Natural killer cell (primary cell): ENCODE results near the gene RASSF5. TPM values are rescaled to one million over a fixed set of nuclear protein-coding genes. Genes with fewer than 3 reads are reported as not detected.

Source experiments
- ATAC-seq, 3 donors: fragments of 150-1000 bp in 2 of 3; fragments of 200-7000 bp in 1 of 3; cut with Tn5 transposase; 1 replicate in 1 of 3; 2 replicates in 2 of 3; pipeline ENCODE4 v1.10.0; 2021; ENCODE audit warnings: mild to moderate bottlenecking in 2 of 3, moderate library complexity in 2 of 3
- DNase-seq, 2 donors: peaks; one replicate each; pipeline versions ENCODE4 v3.0.0 to v3.0.0-alpha.2; 2013 to 2021; ENCODE audit warnings: mixed read lengths in 1 of 2
- H3K27ac ChIP-seq: one replicate; pipeline ENCODE4 v1.5.1; 2013; ENCODE audit warnings: mild to moderate bottlenecking, low read length
- H3K27me3 ChIP-seq: one replicate; pipeline ENCODE4 v1.6.1; 2013; ENCODE audit warnings: low read length; ENCODE audit not compliant: control insufficient read depth, insufficient read depth
- H3K36me3 ChIP-seq: one replicate; pipeline ENCODE4 v1.6.1; 2013; ENCODE audit warnings: low read length; ENCODE audit not compliant: control insufficient read depth, insufficient read depth
- H3K4me1 ChIP-seq: one replicate; pipeline ENCODE4 v1.6.1; 2013; ENCODE audit warnings: low read length; ENCODE audit not compliant: control insufficient read depth, insufficient read depth
- H3K4me3 ChIP-seq: one replicate; pipeline ENCODE4 v1.5.1; 2013; ENCODE audit warnings: low read length
- H3K9me3 ChIP-seq: one replicate; pipeline ENCODE4 v1.6.1; 2013; ENCODE audit warnings: low read length; ENCODE audit not compliant: control insufficient read depth, insufficient read depth
- H3K27ac Mint-ChIP-seq, 2 donors: one replicate each; pipeline ENCODE4 v1.8.0; 2022; ENCODE audit warnings: mild to moderate bottlenecking in 2 of 2, mixed read lengths in 2 of 2, moderate library complexity in 1 of 2
- H3K27me3 Mint-ChIP-seq, 2 donors: one replicate each; pipeline ENCODE4 v1.8.0; 2022; ENCODE audit warnings: low read depth in 2 of 2, mixed read lengths in 2 of 2
- H3K36me3 Mint-ChIP-seq: one replicate; pipeline ENCODE4 v1.8.0; 2022; ENCODE audit warnings: mixed read lengths
- H3K4me1 Mint-ChIP-seq, 2 donors: one replicate each; pipeline ENCODE4 v1.8.0; 2022; ENCODE audit warnings: mixed read lengths in 2 of 2
- H3K4me3 Mint-ChIP-seq: one replicate; pipeline ENCODE4 v1.8.0; 2022; ENCODE audit warnings: mild to moderate bottlenecking, moderate library complexity, mixed read lengths
- H3K9me3 Mint-ChIP-seq, 2 donors: one replicate each; pipeline ENCODE4 v1.8.0; 2022; ENCODE audit warnings: mixed read lengths in 2 of 2
- WGBS: methylation state at CpG from one replicate; pipeline ENCODE4 v1.1.7; 2013; ENCODE audit warnings: missing lambda C conversion rate; ENCODE audit not compliant: insufficient coverage; 5-methylcytosine and 5-hydroxymethylcytosine counted together
- intact Hi-C: fragments of 100-400 bp; cut with micrococcal nuclease; formaldehyde crosslinking; loops from one replicate; pipeline ENCODE4 v1.14.2; 2022
- total RNA-seq, 4 donors: library from RNA; stranded (reverse); fragments of 120-200 nt in 1 of 4; gene quantifications; one replicate each; pipeline versions ENCODE4 v1.2.3 to v1.2.4, GENCODE V29; 2013 to 2022
- TF ChIP-seq, protein P1 (sequence below): fragments of 200-600 bp; IDR thresholded peaks from one replicate; pipeline ENCODE4 v1.8.0; 2022; ENCODE audit warnings: antibody characterized with exemption

The RASSF5 gene
- total RNA-seq, 3 donors from 2014 or later (not counting 1 experiment from before 2014, with no cell fraction given): 231 to 333 (median 279) TPM

DNA sequence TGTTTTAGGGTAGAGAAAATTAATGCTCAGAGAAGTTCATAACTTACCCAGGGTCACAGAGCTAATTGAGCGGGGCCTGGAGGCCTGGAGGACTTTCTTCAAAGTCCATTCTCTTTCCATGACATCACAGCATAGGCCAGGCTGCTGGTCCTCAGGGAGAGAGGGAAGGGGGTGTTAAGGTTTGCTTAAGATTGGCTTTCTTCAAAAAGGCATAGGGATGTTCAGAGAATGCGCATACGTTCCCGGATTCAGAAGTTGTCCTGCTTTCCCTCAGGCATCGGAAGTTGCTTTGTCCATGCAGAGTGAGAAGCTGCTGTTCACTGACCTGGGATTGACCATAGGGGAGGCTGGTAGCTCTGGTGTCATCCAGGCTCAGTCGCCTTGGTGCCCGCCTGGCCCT, 25.0 kb downstream of the RASSF5 start:
- Mint-ChIP-seq H3K27ac (no peak overlapping the region), H3K36me3 (no peaks in the 10 kb centered on the region), H3K27me3 (no peaks in the 10 kb centered on the region), H3K4me1 (no peaks in the 10 kb centered on the region), H3K9me3 (no peaks in the 10 kb centered on the region), H3K4me3 (no peak overlapping the region)
- ATAC-seq (no peak), DNase-seq (no peak)
- no peaks in the 10 kb centered on the region for H3K36me3 ChIP-seq
- no peaks in the 10 kb centered on the region for H3K27me3 ChIP-seq
- TF ChIP-seq, protein P1, sequence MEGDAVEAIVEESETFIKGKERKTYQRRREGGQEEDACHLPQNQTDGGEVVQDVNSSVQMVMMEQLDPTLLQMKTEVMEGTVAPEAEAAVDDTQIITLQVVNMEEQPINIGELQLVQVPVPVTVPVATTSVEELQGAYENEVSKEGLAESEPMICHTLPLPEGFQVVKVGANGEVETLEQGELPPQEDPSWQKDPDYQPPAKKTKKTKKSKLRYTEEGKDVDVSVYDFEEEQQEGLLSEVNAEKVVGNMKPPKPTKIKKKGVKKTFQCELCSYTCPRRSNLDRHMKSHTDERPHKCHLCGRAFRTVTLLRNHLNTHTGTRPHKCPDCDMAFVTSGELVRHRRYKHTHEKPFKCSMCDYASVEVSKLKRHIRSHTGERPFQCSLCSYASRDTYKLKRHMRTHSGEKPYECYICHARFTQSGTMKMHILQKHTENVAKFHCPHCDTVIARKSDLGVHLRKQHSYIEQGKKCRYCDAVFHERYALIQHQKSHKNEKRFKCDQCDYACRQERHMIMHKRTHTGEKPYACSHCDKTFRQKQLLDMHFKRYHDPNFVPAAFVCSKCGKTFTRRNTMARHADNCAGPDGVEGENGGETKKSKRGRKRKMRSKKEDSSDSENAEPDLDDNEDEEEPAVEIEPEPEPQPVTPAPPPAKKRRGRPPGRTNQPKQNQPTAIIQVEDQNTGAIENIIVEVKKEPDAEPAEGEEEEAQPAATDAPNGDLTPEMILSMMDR: no peak
- H3K4me3 ChIP-seq: no peak overlapping the region
- WGBS: 98% methylated on average over 6 of the region's 7 CpGs
- no peaks in the 10 kb centered on the region for H3K4me1 ChIP-seq
- H3K9me3 ChIP-seq: no peaks in the 10 kb centered on the region
- no peak overlapping the region for H3K27ac ChIP-seq
- intact Hi-C loops: no loop called here

DNA sequence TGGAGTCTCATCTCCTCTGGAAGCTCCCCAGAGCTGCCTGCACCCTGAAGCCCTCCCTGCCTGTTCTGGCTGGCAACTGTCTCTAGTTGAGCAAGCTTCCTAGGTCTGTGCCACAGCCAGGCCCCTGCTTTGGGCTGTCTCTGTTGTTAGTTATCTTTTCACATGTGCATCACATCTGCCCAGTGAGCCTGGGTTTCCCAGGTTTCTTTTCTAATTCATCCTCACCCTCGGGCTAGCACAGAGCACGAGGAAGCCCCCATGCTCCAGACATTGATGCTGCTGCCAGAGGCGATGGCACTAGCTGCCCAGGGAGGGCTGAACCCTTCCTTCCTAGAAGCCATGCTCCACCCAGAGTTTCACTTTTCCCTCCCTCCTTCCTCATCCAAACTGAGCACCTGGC, 27.2 kb downstream of the RASSF5 start:
- Mint-ChIP-seq H3K4me3 (no peak overlapping the region), H3K9me3 (no peaks in the 10 kb centered on the region), H3K36me3 (no peaks in the 10 kb centered on the region), H3K27me3 (no peaks in the 10 kb centered on the region), H3K27ac (no peak overlapping the region), H3K4me1 (no peaks in the 10 kb centered on the region)
- no peaks in the 10 kb centered on the region for H3K9me3 ChIP-seq
- H3K27ac ChIP-seq: no peak overlapping the region
- no peak overlapping the region for H3K4me3 ChIP-seq
- TF ChIP-seq, protein P1: no peak
- no peaks in the 10 kb centered on the region for H3K27me3 ChIP-seq
- no peak for ATAC-seq
- WGBS: 93% methylated on average over 3 of the region's 3 CpGs
- H3K36me3 ChIP-seq: no peaks in the 10 kb centered on the region
- DNase-seq: no peak
- intact Hi-C loops: no loop called here
- no peaks in the 10 kb centered on the region for H3K4me1 ChIP-seq

DNA sequence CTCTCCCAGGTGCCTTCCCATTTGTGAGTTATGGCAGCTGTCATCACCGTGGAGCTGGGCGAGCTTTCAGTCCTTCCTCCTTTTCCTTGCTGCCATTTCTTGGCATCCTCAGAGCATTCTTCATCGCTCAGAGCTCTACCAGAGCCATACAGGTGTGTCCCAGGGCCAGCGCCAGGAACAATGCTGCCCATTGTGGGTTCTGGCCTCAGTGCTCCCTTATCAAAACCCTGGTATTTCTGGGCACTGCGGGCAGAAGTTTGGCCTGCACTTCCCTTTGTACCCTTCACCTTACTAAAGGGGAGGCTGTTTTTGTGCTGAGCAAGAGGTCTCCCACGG, 28.5 kb downstream of the RASSF5 start:
- TF ChIP-seq, protein P1: no peak
- H3K27ac ChIP-seq: no peak overlapping the region
- Mint-ChIP-seq H3K27me3 (no peaks in the 10 kb centered on the region), H3K4me1 (no peaks in the 10 kb centered on the region), H3K36me3 (no peaks in the 10 kb centered on the region), H3K9me3 (no peaks in the 10 kb centered on the region), H3K4me3 (no peak overlapping the region), H3K27ac (no peak overlapping the region)
- ATAC-seq: no peak
- H3K27me3 ChIP-seq: no peaks in the 10 kb centered on the region
- no peaks in the 10 kb centered on the region for H3K4me1 ChIP-seq
- no peak overlapping the region for H3K4me3 ChIP-seq
- no peaks in the 10 kb centered on the region for H3K36me3 ChIP-seq
- 73% methylated on average over 6 of the region's 6 CpGs for WGBS
- no peak for DNase-seq
- intact Hi-C loops: no loop called here
- no peaks in the 10 kb centered on the region for H3K9me3 ChIP-seq

DNA sequence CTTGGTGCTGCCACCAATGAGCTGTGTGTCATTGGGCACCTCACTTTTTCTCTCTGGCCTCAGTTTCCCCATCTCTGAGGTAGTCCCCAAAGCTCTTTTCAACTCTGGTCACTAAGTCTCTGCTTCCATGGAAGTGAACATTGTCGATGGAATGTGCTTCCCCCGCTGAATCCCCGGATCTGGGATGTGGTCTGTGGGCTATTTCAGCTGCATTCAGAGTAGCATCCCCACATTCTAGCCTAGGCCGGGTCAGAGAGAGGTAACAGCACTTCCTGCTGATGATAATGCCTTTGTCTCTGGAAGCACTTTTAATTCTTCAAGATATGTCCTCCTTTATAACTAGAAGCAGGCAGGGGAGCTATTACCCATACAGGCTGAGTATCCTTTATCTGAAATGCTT, 29.8 kb downstream of the RASSF5 start:
- TF ChIP-seq, protein P1: no peak
- Mint-ChIP-seq H3K27ac (no peak overlapping the region), H3K4me1 (no peaks in the 10 kb centered on the region), H3K4me3 (no peak overlapping the region), H3K9me3 (no peaks in the 10 kb centered on the region), H3K27me3 (no peaks in the 10 kb centered on the region), H3K36me3 (no peaks in the 10 kb centered on the region)
- DNase-seq (no peak), ATAC-seq (no peak)
- Histone ChIP-seq H3K4me3 (no peak overlapping the region), H3K27me3 (no peaks in the 10 kb centered on the region), H3K36me3 (no peaks in the 10 kb centered on the region), H3K9me3 (no peaks in the 10 kb centered on the region), H3K27ac (no peak overlapping the region), H3K4me1 (no peaks in the 10 kb centered on the region)
- 91% methylated on average over 4 of the region's 4 CpGs for WGBS
- intact Hi-C loops: no loop called here
